Measurements from ENCODE around the gene TTBK2. TPM values are rescaled to one million over a fixed set of nuclear protein-coding genes. Genes with fewer than 3 reads are reported as not detected.

Gene TTBK2
- total RNA-seq, 1 experiment from 2014 or later = 10.6 TPM

GRCh38 chr15:42798802-42799201 is 121.8 kb downstream of the TTBK2 start:
- Histone ChIP-seq H2BK12ac (ENCODE audit: insufficient read length, low read depth, low read length) (no peak overlapping the region), H3K4me2 (ENCODE audit: insufficient read depth, insufficient read length, low read length) (no peak overlapping the region), H3K23ac (ENCODE audit: insufficient read length, low read depth, low read length) (no peak overlapping the region), H4K8ac (replicated peaks; ENCODE audit: insufficient read length, low read depth, low read length) (no peak overlapping the region), H3K14ac (ENCODE audit: insufficient read depth, low read length) (no peak overlapping the region), H2BK5ac (ENCODE audit: insufficient read length, low read length) (no peak overlapping the region), H3K4me1 (ENCODE audit: insufficient read depth, low read length) (no peaks in the 10 kb centered on the region), H2BK120ac (ENCODE audit: low read depth, low read length, poor library complexity, severe bottlenecking) (no peak overlapping the region), H4K20me1 (ENCODE audit: control insufficient read depth, insufficient read depth, insufficient read length) (no peaks in the 10 kb centered on the region), H3K18ac (ENCODE audit: insufficient read length, low read depth, low read length) (no peak overlapping the region), H3K27ac (ENCODE audit: insufficient read length, low read depth, low read length) (no peak overlapping the region), H3K56ac (ENCODE audit: insufficient read length, low read depth, low read length) (no peak overlapping the region), H3K4ac (ENCODE audit: low read depth, low read length) (no peak overlapping the region), H3K79me2 (ENCODE audit: insufficient read depth, low read length) (no peaks in the 10 kb centered on the region), H2AK5ac (ENCODE audit: insufficient read length, low read length) (no peak overlapping the region), H3K9ac (ENCODE audit: extremely low read depth, insufficient read length, low read length) (no peak overlapping the region), H4K91ac (ENCODE audit: insufficient read length, low read depth, low read length) (no peak overlapping the region), H3K23me2 (ENCODE audit: insufficient read length, low read depth, low read length, poor library complexity, severe bottlenecking) (no peaks in the 10 kb centered on the region), H3K79me1 (ENCODE audit: insufficient read depth, low read depth, low read length, poor library complexity, severe bottlenecking) (no peaks in the 10 kb centered on the region), H4K5ac (ENCODE audit: insufficient read length, low read depth, low read length) (no peak overlapping the region), H2BK20ac (ENCODE audit: low read depth, low read length, poor library complexity, severe bottlenecking) (no peak overlapping the region), H2AFZ (ENCODE audit: low read length) (no peak overlapping the region), H2BK15ac (ENCODE audit: low read depth, low read length) (no peak overlapping the region), H3K27me3 (ENCODE audit: insufficient read depth, low read length) (no peaks in the 10 kb centered on the region), H3K9me3 (ENCODE audit: control insufficient read depth, low read depth, low read length) (no peaks in the 10 kb centered on the region), H3T11ph (ENCODE audit: low read length) (no peak overlapping the region)
- H3K4me3 Mint-ChIP-seq = no peak overlapping the region
- no peaks in the 10 kb centered on the region; a peak in 1 of 5 replicates for H3K9me3 Mint-ChIP-seq
- TF ChIP-seq CTCF (conservative IDR thresholded peaks at IDR 0.05) = no peak
- H3K27ac Mint-ChIP-seq = no peak overlapping the region
- peaks cover 3 to 4% of the 10 kb centered on the region in 2 experiments; a peak in 1 of 4 replicates for H3K4me1 Mint-ChIP-seq
- peaks cover 4 to 6% (median 4%) of the 10 kb centered on the region in 3 experiments for H3K36me3 Mint-ChIP-seq (ENCODE audit: insufficient read depth in 1 of 3, low read depth in 3 of 3)
- H3K27me3 Mint-ChIP-seq (ENCODE audit: low read depth) = no peaks in the 10 kb centered on the region
- WGBS (ENCODE audit: extremely low coverage, insufficient read length, low lambda C conversion rate) = no CpG with 5 or more reads among the region's 11 CpGs
- no peak for DNase-seq

Data from H9 (cell line).